Mucosa of descending colon (tissue), 3 donors: ENCODE results near the gene SFXN2. TPM values are rescaled to one million over a fixed set of nuclear protein-coding genes. Genes with fewer than 3 reads are reported as not detected.

Source experiments
- ATAC-seq: fragments of 200-7000 bp; cut with Tn5 transposase; one replicate; pipeline ENCODE4 v1.9.1; 2020; ENCODE audit warnings: mild to moderate bottlenecking, moderate library complexity
- DNase-seq, 3 donors: peaks; one replicate each; pipeline ENCODE4 v3.0.0-alpha.2; 2020
- H3K36me3 ChIP-seq: fragments of 200-600 bp; one replicate; pipeline ENCODE4 v1.8.0; 2021; ENCODE audit warnings: low read depth, mild to moderate bottlenecking
- H3K4me1 ChIP-seq: fragments of 200-600 bp; one replicate; pipeline ENCODE4 v1.8.0; 2021; ENCODE audit warnings: low read depth, mild to moderate bottlenecking
- H3K4me3 ChIP-seq: fragments of 200-600 bp; one replicate; pipeline ENCODE4 v1.8.0; 2021; ENCODE audit warnings: mild to moderate bottlenecking
- H3K9me3 ChIP-seq: fragments of 200-600 bp; one replicate; pipeline ENCODE4 v1.8.0; 2021; ENCODE audit warnings: mild to moderate bottlenecking
- CTCF ChIP-seq: fragments of 200-600 bp; IDR thresholded peaks from one replicate; pipeline ENCODE4 v1.8.0; 2022; ENCODE audit warnings: antibody characterized with exemption, mild to moderate bottlenecking
- intact Hi-C, 2 donors: fragments of 100-400 bp; cut with DNase I in 1 of 2; cut with micrococcal nuclease in 1 of 2; formaldehyde crosslinking; loops; one replicate each; pipeline versions ENCODE4 v1.11.0 to v1.11.1; 2022; cut with DNase I, micrococcal nuclease
- total RNA-seq, 3 donors: library from RNA; stranded (reverse); fragmentation: NEBNext Ultra II Directional in 2 of 3; extraction: Animal tissue kit (Norgen Biotek cat#: 25700) in 2 of 3; gene quantifications; one replicate each; pipeline versions ENCODE4 v1.2.1 to v1.2.4, GENCODE V29; 2021 to 2023
- donor health status: DM: no; HTN: no; CAD: no; lungs with moderate emphysema.
- donor health status: DM: no; HTN: no; CAD: no.
- donor health status: DM: no; HTN: yes; CAD: no.

Gene SFXN2
- total RNA-seq, 3 donors from 2014 or later, result 6.9 to 19.1 (median 14.2) TPM

GRCh38 chr10:102729029-102730026 lies 14.9 kb downstream of the SFXN2 start:
- intact Hi-C loops, result loop anchor here (5.0 to 10.0 kb wide), 3 partner anchors 105 to 175 kb away; partner anchors contain the start of gene CYP17A1 (in 1 of the 2)
- TF ChIP-seq CTCF, result peak; percentile 79
- H3K4me3 ChIP-seq, result no peak overlapping the region
- H3K4me1 ChIP-seq, result no peaks in the 10 kb centered on the region
- no peaks in the 10 kb centered on the region for H3K36me3 ChIP-seq
- peak; percentile 97 for ATAC-seq
- DNase-seq, result peak; percentile 81 to 88 (median 88)
- H3K9me3 ChIP-seq, result no peaks in the 10 kb centered on the region

DNA sequence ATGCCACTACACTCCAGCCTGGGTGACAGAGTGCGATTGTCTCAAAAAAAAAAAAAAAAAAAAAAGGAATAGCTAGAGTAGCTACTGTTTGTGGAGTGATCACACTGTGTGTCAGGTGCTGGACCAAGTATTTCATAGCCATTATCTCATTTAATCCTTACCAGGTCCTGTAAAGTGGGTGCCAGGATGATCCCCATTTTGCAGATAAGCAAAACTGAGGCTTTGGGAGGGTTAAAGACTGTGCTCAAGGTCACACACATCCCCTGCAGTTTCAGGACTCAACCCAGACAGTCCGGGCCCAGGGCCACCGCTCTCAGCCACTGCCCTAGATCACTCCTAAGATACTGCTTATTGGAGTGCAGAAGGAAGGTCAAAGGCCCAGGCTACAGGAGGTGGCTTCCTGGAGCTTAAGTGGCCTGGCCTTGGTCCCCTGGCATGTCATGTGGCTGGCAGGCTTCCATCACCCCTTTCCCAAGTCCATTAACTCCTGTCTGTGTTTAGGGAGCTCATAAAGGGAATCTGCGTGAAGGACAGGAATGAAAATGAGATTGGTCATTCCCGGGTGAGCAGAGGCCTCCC lies 16.9 kb downstream of the SFXN2 start:
- ATAC-seq, result no peak
- intact Hi-C loops, result loop anchor here (5.0 to 10.0 kb wide), 2 partner anchors 171 to 173 kb away; no protein-coding TSS in a partner anchor
- Histone ChIP-seq H3K36me3 (no peaks in the 10 kb centered on the region), H3K4me1 (no peaks in the 10 kb centered on the region), H3K9me3 (no peaks in the 10 kb centered on the region), H3K4me3 (no peak overlapping the region)
- no peak for TF ChIP-seq CTCF
- DNase-seq, result no peak

- intact Hi-C loops, result loop anchor here (5.0 to 10.0 kb wide), 2 partner anchors 170 to 172 kb away; no protein-coding TSS in a partner anchor
- DNase-seq, result no peak
- TF ChIP-seq CTCF, result no peak
- Histone ChIP-seq H3K36me3 (no peaks in the 10 kb centered on the region), H3K4me3 (no peak overlapping the region), H3K9me3 (no peaks in the 10 kb centered on the region), H3K4me1 (no peaks in the 10 kb centered on the region)
- no peak for ATAC-seq
These were observed 18.2 kb downstream of the SFXN2 start for GRCh38 chr10:102732661-102733060.

- Histone ChIP-seq H3K36me3 (no peaks in the 10 kb centered on the region), H3K4me1 (no peaks in the 10 kb centered on the region), H3K9me3 (no peaks in the 10 kb centered on the region), H3K4me3 (no peak overlapping the region)
- no peak for DNase-seq
- intact Hi-C loops, result loop anchor here in 1 of 2 donors (10.0 kb wide), 1 partner anchor 170 kb away; no protein-coding TSS in a partner anchor
- ATAC-seq, result no peak
- no peak for TF ChIP-seq CTCF
These were observed 20.7 kb downstream of the SFXN2 start for GRCh38 chr10:102735065-102735562.

DNA sequence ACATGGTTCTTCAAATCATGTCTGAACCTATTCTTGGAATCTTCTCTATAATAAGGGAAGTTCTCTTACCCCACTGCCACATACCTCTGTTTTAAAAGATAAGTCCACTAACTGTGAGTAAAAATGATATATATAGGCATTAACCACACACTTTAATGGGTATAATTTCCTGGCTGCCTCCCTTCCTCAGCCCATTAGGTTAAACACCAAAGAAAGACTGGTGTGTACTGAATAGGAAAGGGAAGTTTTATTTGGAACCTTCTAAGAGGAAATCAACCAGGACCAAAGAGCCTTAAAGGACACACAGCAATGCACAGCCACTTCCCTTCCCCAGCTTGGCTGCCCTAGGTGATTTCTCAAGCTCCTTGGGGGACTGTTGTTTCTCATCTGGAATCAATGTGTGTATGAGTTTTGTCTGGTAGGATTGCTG lies 24.3 kb downstream of the SFXN2 start:
- ATAC-seq (no peak), DNase-seq (no peak)
- intact Hi-C loops, result loop anchor here in 1 of 2 donors (10.0 kb wide), 1 partner anchor 166 kb away; no protein-coding TSS in a partner anchor

More for the DNA sequence above, 24.3 kb downstream of the SFXN2 start:
- no peaks in the 10 kb centered on the region for H3K36me3 ChIP-seq
- no peaks in the 10 kb centered on the region for H3K4me1 ChIP-seq
- no peak for TF ChIP-seq CTCF
- no peaks in the 10 kb centered on the region for H3K9me3 ChIP-seq
- no peak overlapping the region for H3K4me3 ChIP-seq
